ENCODE measurements around the gene LRP11. TPM values are rescaled to one million over a fixed set of nuclear protein-coding genes. Genes with fewer than 3 reads are reported as not detected.

LRP11 gene
- total and polyA plus RNA-seq, 2 of the 13 experiments (the other 11 are each of a cell fraction or from before 2014, with no cell fraction given) = 32.4 to 48.9 TPM

GRCh38 chr6:149823013-149823412 is 41.1 kb downstream of the LRP11 start:
- in situ Hi-C loops (cut with HindIII; ENCODE audit: extremely low pct_ligation_motif_present, low pct_unique_long_range_greater_than_20kb) = no loop called here

GRCh38 chr6:149821492-149821891 is 42.7 kb downstream of the LRP11 start:
- Histone ChIP-seq H3K27ac (ENCODE audit: extremely low read length, insufficient read depth, low read length) (no peak overlapping the region), H3K4me1 (ENCODE audit: insufficient read depth, low read length) (no peaks in the 10 kb centered on the region), H3K4me3 (replicated peaks in 1 of 3; ENCODE audit: insufficient read depth in 1 of 3, low read depth in 2 of 3, low read length in 3 of 3) (no peak overlapping the region), H4K20me1 (ENCODE audit: insufficient read depth, low read length) (no peaks in the 10 kb centered on the region), H3K36me3 (replicated peaks in 1 of 2; ENCODE audit: control insufficient read depth in 1 of 2, insufficient read depth in 2 of 2, low read length in 2 of 2) (peaks cover 0 to 23% of the 10 kb centered on the region in 2 experiments; a peak in 4 of 5 replicates), H2AFZ (ENCODE audit: low read length) (no peak overlapping the region), H3K9ac (ENCODE audit: insufficient read depth, low read depth, low read length) (no peak overlapping the region), H3K27me3 (ENCODE audit: control insufficient read depth in 1 of 2, insufficient read depth in 2 of 2, low read length in 2 of 2) (no peaks in the 10 kb centered on the region), H3K79me2 (ENCODE audit: insufficient read depth, low read length) (no peaks in the 10 kb centered on the region), H3K4me2 (ENCODE audit: low read depth, low read length) (no peak overlapping the region), H3K9me3 (ENCODE audit: low read length) (no peaks in the 10 kb centered on the region)
- DNase-seq (ENCODE audit: low spot score) = no peak
- POLR2A ChIA-PET = no interaction called here
- WGBS (ENCODE audit: low lambda C conversion rate) = 100% methylated on average over 1 of the region's 1 CpG
- in situ Hi-C loops (cut with HindIII; ENCODE audit: extremely low pct_ligation_motif_present, low pct_unique_long_range_greater_than_20kb) = no loop called here
- CTCF ChIA-PET (ENCODE audit: low intra/inter-chr PET ratio, low total read pairs) = no interaction called here
- BruUV-seq (replicated peaks) = no TSS peak
- ATAC-seq = no peak
- no peak for FAIRE-seq
- intact Hi-C loops (cut with micrococcal nuclease; ENCODE audit: unreplicated experiment) = no loop called here
- no peak for TF ChIP-seq FOXM1 (CRISPR knock-in tag; IDR thresholded peaks at IDR 0.05)
- no peak for TF ChIP-seq MTERF4 (CRISPR knock-in tag; IDR thresholded peaks at IDR 0.05)
- no peak for TF ChIP-seq ZNF570 (CRISPR knock-in tag; IDR thresholded peaks at IDR 0.05; ENCODE audit: borderline replicate concordance)
- no peak for TF ChIP-seq NCOR1 (IDR thresholded peaks at IDR 0.05; ENCODE audit: borderline replicate concordance, low read length)
- TF ChIP-seq STAT5B (CRISPR knock-in tag; IDR thresholded peaks at IDR 0.05) = no peak
- no peak for TF ChIP-seq KDM5A (IDR thresholded peaks at IDR 0.05; ENCODE audit: borderline replicate concordance, low read length)
- TF ChIP-seq ZNF83 (CRISPR knock-in tag; IDR thresholded peaks at IDR 0.05; ENCODE audit: borderline replicate concordance) = no peak
- no peak for TF ChIP-seq AHR (CRISPR knock-in tag; IDR thresholded peaks at IDR 0.05)
- TF ChIP-seq PRMT3 (CRISPR knock-in tag; IDR thresholded peaks at IDR 0.05; ENCODE audit: borderline replicate concordance, low read depth) = no peak
- no peak for TF ChIP-seq HNRNPLL (IDR thresholded peaks at IDR 0.05; ENCODE audit: low read depth, low read length, poor library complexity, severe bottlenecking)
- TF ChIP-seq ZNF660 (CRISPR knock-in tag; IDR thresholded peaks at IDR 0.05; ENCODE audit: borderline replicate concordance, low read depth) = no peak
- no peak for TF ChIP-seq ASH2L (IDR thresholded peaks at IDR 0.05; ENCODE audit: insufficient read length, low read depth, low read length)
- no peak for TF ChIP-seq ZNF430 (CRISPR knock-in tag; IDR thresholded peaks at IDR 0.05)

More at GRCh38 chr6:149823013-149823412, 41.1 kb downstream of the LRP11 start:
- FAIRE-seq (no peak), DNase-seq (ENCODE audit: low spot score) (no peak), ATAC-seq (no peak)
- CTCF ChIA-PET (ENCODE audit: low intra/inter-chr PET ratio, low total read pairs) = no interaction called here
- WGBS (ENCODE audit: low lambda C conversion rate) = 82% methylated on average over 4 of the region's 4 CpGs
- TF ChIP-seq SSRP1 (CRISPR knock-in tag; IDR thresholded peaks at IDR 0.05) = no peak
- BruUV-seq (replicated peaks) = no TSS peak
- intact Hi-C loops (cut with micrococcal nuclease; ENCODE audit: unreplicated experiment) = no loop called here
- H4K20me1 ChIP-seq (ENCODE audit: insufficient read depth, low read length) = no peaks in the 10 kb centered on the region
- H3K27me3 ChIP-seq (ENCODE audit: control insufficient read depth in 1 of 2, insufficient read depth in 2 of 2, low read length in 2 of 2) = no peaks in the 10 kb centered on the region
- no peak overlapping the region for H2AFZ ChIP-seq (ENCODE audit: low read length)
- no peak overlapping the region for H3K4me3 ChIP-seq (replicated peaks in 1 of 3; ENCODE audit: insufficient read depth in 1 of 3, low read depth in 2 of 3, low read length in 3 of 3)
- no peak overlapping the region for H3K9ac ChIP-seq (ENCODE audit: insufficient read depth, low read depth, low read length)
- peaks cover 0 to 25% of the 10 kb centered on the region in 2 experiments; a peak in 4 of 5 replicates for H3K36me3 ChIP-seq (replicated peaks in 1 of 2; ENCODE audit: control insufficient read depth in 1 of 2, insufficient read depth in 2 of 2, low read length in 2 of 2)
- no peaks in the 10 kb centered on the region for H3K4me1 ChIP-seq (ENCODE audit: insufficient read depth, low read length)
- H3K9me3 ChIP-seq (ENCODE audit: low read length) = no peaks in the 10 kb centered on the region
- H3K79me2 ChIP-seq (ENCODE audit: insufficient read depth, low read length) = no peaks in the 10 kb centered on the region
- POLR2A ChIA-PET = no interaction called here
- no peak overlapping the region for H3K27ac ChIP-seq (ENCODE audit: extremely low read length, insufficient read depth, low read length)
- H3K4me2 ChIP-seq (ENCODE audit: low read depth, low read length) = no peak overlapping the region
